Activated naive CD8-positive, alpha-beta T cell treated with anti-CD3 and anti-CD28 coated beads, Interleukin-2, amount 10 ng/mL, durations not matched to agents 7 days and 5 days (primary cell): ENCODE data around the gene CEACAM18. TPM values are rescaled to one million over a fixed set of nuclear protein-coding genes. Genes with fewer than 3 reads are reported as not detected.
"Not testable (repeated sequence)": the region's sequence is repeated elsewhere in the genome, so short reads cannot be mapped to it uniquely, and the experiment has no call there.

Experiments used
- ATAC-seq: fragments of 150-1000 bp; cut with Tn5 transposase; one replicate; pipeline ENCODE4 v1.10.0; 2021; ENCODE audit warnings: low read depth, moderate library complexity
- POLR2A ChIA-PET: fragments of 350-600 bp; sonication (Branson Sonifier 250); formaldehyde crosslinking; loops from one replicate; lab custom pipeline; 2021; ENCODE audit warnings: antibody characterized with exemption; lab: Charles Lee
- DNase-seq: peaks from one replicate; pipeline ENCODE4 v3.0.0; 2021
- H3K27ac Mint-ChIP-seq: one replicate; pipeline ENCODE4 v1.8.0; 2022; ENCODE audit warnings: mild to moderate bottlenecking, mixed read lengths
- H3K27me3 Mint-ChIP-seq: one replicate; pipeline ENCODE4 v1.8.0; 2022; ENCODE audit warnings: mild to moderate bottlenecking, moderate library complexity, mixed read lengths
- H3K36me3 Mint-ChIP-seq: one replicate; pipeline ENCODE4 v1.8.0; 2021; ENCODE audit warnings: mild to moderate bottlenecking, mixed read lengths
- H3K4me1 Mint-ChIP-seq: one replicate; pipeline ENCODE4 v1.8.0; 2021; ENCODE audit warnings: mixed read lengths
- H3K4me3 Mint-ChIP-seq: one replicate; pipeline ENCODE4 v1.8.0; 2022; ENCODE audit warnings: mild to moderate bottlenecking, moderate library complexity, mixed read lengths
- H3K9me3 Mint-ChIP-seq: one replicate; pipeline ENCODE4 v1.8.0; 2021; ENCODE audit warnings: mixed read lengths
- total RNA-seq, 2 experiments: library from RNA; stranded (reverse); gene quantifications; one replicate each; pipeline ENCODE4 v1.2.3, GENCODE V29; 2021

CEACAM18 gene
- not detected for total RNA-seq

DNA sequence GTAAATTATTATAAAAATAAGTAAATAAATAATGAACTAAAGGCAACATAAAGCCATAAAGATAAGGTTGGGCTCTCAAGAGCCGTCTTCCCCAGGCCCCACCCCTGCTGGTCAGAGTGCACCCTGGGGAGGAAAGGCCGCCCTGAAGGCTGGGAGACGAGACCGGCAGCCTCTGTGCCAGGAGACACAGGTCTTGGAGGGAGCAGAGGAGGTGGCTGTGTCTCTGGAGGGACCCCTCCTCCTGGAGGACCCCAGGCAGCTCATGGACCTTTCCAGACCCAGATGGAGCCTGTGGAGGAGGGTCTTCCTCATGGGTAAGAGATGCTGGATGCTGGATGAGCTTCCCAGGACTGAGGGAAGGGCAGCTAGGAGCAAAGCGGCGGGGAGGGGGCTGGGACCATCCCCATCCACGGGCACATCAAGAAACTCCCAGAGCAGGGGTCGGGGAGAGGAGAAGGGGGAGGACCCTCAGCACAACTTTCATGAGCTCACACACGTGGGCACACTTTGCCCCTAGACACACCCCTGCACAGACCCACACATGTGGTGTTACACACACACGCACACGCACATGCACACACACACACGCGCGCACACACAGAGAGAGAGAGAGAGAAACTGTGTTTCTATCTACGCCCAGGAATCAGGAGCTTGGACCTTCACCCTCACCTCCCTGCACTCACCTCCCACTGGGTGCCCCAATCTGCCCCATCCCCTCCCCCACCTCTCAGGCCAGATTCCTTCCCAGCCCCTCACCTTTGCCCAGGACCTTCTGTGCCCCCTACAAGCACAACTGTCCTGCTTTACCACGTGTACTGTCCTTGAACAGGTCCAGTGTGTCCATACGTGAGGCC is at the start of gene CEACAM18:
Gene CEACAM18 (plus strand): TSS at position 159 of the 854 bp plus-strand sequence.
- no peaks in the 10 kb centered on the region for H3K36me3 Mint-ChIP-seq
- peaks cover 17% of the 10 kb centered on the region for H3K27me3 Mint-ChIP-seq

DNA sequence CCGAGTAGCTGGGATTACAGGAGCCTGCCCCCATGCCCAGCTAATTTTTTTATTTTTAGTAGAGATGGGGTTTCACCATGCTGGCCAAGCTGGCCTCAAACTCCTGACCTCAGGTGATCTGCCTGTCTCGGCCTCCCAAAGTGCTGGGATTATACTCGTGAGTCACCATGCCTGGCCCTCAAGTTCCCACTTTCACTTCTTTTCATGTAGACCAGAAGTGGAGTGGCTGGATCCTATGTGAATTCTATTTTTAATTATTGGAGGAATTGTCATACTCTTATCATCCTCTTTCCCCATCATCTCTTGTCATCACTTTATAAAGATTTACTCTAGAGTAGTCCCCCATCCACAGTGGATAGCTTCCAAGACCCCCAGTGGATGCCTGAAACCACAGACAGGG is 48.1 kb upstream of the CEACAM18 start:
- POLR2A ChIA-PET: no interaction called here
- Mint-ChIP-seq H3K4me1 (no peaks in the 10 kb centered on the region), H3K9me3 (no peaks in the 10 kb centered on the region), H3K36me3 (no peaks in the 10 kb centered on the region), H3K27ac (no peak overlapping the region), H3K4me3 (no peak overlapping the region), H3K27me3 (peaks cover 19% of the 10 kb centered on the region)
- DNase-seq: no peak
- ATAC-seq: no peak

More for the DNA sequence above, at the start of gene CEACAM18:
- ATAC-seq: no peak
- H3K9me3 Mint-ChIP-seq: no peaks in the 10 kb centered on the region
- POLR2A ChIA-PET: no interaction called here
- no peaks in the 10 kb centered on the region for H3K4me1 Mint-ChIP-seq
- no peak within 1 kb of the TSS for H3K27ac Mint-ChIP-seq
- no peak within 1 kb of the TSS for H3K4me3 Mint-ChIP-seq
- no peak for DNase-seq

DNA sequence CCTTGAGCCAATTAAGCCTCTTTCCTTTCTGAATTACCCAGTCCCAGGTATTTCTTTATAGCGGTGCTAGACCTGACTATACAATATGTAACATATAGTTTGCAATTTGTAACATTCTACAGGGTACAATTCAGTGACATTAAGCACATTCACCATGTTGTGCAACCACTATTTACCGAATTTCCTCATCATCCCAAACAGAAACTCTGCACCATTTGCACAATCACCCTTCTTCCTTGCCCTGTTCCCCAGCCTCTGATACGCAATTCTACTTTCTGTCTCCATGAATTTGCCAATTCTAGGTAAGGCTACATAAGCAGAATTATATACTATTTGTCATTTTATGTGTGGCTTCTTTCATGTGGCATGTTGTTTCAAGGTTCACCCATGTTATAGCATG is 47.2 kb upstream of the CEACAM18 start:
- ATAC-seq (no peak), DNase-seq (no peak)
- no peak overlapping the region for H3K27ac Mint-ChIP-seq
- POLR2A ChIA-PET: no interaction called here
- H3K9me3 Mint-ChIP-seq: no peaks in the 10 kb centered on the region
- H3K4me1 Mint-ChIP-seq: no peaks in the 10 kb centered on the region
- no peaks in the 10 kb centered on the region for H3K36me3 Mint-ChIP-seq
- no peak overlapping the region for H3K4me3 Mint-ChIP-seq
- peaks cover 20% of the 10 kb centered on the region for H3K27me3 Mint-ChIP-seq

DNA sequence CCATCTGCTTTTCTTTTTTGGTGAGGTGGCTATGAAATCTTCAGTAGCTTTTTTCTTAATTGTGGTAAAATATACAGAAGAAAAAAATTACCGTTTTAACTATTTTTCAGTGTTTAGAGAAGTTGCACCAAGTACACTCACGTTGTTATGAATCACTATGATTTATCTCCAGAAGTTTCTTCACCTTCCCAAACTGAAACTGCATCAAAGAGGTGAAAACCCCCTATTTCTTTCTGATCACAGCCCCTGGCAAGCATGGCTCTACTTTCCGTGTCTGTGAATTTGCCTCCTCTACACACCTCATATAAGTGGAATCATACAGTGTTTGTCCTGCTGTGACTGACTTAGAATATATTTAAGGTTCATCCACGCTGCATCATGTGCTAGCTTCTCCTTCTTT is 45.3 kb upstream of the CEACAM18 start:
- no peak overlapping the region for H3K27ac Mint-ChIP-seq
- H3K27me3 Mint-ChIP-seq: peaks cover 36% of the 10 kb centered on the region
- no peak for DNase-seq
- H3K36me3 Mint-ChIP-seq: no peaks in the 10 kb centered on the region
- POLR2A ChIA-PET: interaction anchor here (0.6 kb wide), 2 partner anchors 37 to 301 kb away, joined by 3 to 4 read pairs; no protein-coding TSS in a partner anchor
- ATAC-seq: no peak
- peaks cover under 1% of the 10 kb centered on the region for H3K4me1 Mint-ChIP-seq
- no peak overlapping the region for H3K4me3 Mint-ChIP-seq
- H3K9me3 Mint-ChIP-seq: no peaks in the 10 kb centered on the region

DNA sequence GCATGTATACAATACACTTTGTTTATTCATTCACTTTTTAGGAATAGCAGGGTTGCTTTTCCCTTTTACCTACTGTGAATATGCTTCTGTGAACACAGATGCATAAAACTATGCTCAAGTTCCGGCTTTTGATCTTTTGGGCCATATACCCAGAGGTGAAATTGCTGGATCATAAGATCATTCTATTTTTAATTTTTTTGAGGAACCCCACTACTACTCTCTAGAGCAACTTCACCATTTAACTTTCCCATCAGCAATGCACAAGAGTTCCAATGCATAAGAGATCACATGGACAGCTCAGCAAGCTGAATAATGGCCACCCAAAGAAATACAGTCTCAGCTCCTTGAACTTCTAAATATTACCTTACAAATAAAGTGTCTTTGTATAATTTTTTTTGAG is 43.9 kb upstream of the CEACAM18 start:
- H3K27ac Mint-ChIP-seq: no peak overlapping the region
- peaks cover 41% of the 10 kb centered on the region for H3K27me3 Mint-ChIP-seq
- POLR2A ChIA-PET: no interaction called here
- H3K4me1 Mint-ChIP-seq: peaks cover 9% of the 10 kb centered on the region
- no peaks in the 10 kb centered on the region for H3K36me3 Mint-ChIP-seq
- H3K9me3 Mint-ChIP-seq: no peaks in the 10 kb centered on the region
- no peak for ATAC-seq
- DNase-seq: no peak
- H3K4me3 Mint-ChIP-seq: no peak overlapping the region

DNA sequence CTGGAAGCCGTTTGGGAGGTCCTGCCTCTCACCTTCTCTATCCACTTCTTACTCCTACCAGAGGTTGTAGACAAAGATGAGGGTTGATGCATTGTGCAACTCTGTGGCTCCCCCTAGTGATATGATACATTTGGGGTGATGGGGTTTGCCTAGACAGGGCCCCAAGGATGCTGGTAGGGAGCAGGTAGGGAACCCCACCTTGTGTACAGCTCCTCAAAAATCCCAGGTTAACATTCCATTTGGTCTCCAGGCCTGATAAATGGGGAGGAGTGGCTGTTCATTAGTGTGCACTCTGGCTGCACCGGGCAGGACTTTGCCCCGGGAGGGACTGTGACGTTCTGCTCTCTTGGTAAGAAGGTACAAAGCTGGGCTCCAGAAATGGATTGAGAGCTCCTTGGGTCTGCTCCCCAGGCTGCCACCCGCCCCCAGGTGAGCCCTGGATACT is 39.3 kb upstream of the CEACAM18 start:
- no peak for DNase-seq
- Mint-ChIP-seq H3K36me3 (no peaks in the 10 kb centered on the region), H3K27ac (no peak overlapping the region), H3K9me3 (no peaks in the 10 kb centered on the region), H3K4me1 (peaks cover 33% of the 10 kb centered on the region), H3K27me3 (peaks cover 60% of the 10 kb centered on the region), H3K4me3 (no peak overlapping the region)
- ATAC-seq: no peak
- POLR2A ChIA-PET: no interaction called here

DNA sequence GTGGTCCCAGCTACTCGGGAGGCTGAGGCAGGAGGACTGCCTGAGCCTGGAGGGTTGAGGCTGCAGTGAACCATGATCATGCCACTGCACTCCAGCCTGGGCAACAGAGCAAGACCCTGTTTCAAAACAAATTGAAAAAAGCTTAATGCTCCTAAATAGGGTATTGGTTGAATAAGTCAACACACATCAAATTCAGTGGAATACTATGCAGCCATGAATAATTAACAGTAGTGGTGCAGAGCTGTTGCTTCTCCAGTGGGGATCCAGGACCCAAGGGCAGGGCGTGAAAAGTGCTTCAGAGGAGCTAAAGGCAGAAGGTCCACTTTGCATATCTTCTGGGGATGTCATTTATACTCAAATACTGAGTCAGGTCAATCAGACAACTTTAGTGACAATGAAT is 38.3 kb upstream of the CEACAM18 start:
- Mint-ChIP-seq H3K4me3 (no peak overlapping the region), H3K27ac (no peak overlapping the region), H3K36me3 (no peaks in the 10 kb centered on the region), H3K4me1 (peaks cover 33% of the 10 kb centered on the region), H3K27me3 (peaks cover 64% of the 10 kb centered on the region), H3K9me3 (no peaks in the 10 kb centered on the region)
- ATAC-seq: no peak
- no peak for DNase-seq
- POLR2A ChIA-PET: interaction anchor here (1.0 kb wide), 1 partner anchor 44 kb away, joined by 3 read pairs; no protein-coding TSS in a partner anchor

DNA sequence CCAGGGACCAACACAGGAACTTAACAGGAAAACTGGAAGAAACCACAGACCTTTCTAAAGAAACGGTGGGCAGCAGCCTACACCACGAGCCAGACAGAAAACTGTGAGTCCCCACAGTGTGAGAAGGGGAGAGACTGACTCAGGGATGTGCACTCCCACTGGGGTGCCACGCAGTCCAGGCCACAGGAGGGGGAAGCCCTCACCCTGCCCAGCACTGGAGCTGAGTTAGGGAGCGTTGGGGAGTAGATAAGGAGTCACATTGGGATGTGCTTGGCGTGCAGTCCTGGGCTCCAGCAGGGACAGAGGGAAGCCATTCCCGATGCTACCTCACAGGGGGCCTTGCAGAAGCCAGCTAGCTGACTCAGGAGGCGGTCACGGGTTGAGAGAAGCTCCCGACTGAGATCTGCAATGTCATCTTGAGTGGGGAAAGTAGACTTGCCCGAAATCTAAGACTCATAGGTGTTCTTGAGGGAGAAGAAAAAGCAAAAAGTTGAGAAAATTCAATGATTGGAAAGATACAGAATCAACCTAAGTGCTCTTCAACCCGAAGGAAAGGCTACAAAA is 37.4 kb upstream of the CEACAM18 start:
- Mint-ChIP-seq H3K27me3 (peaks cover 72% of the 10 kb centered on the region), H3K4me1 (peaks cover 33% of the 10 kb centered on the region), H3K9me3 (peaks cover 2% of the 10 kb centered on the region), H3K4me3 (peak overlapping the region; percentile 60), H3K36me3 (no peaks in the 10 kb centered on the region), H3K27ac (peak overlapping the region; percentile 39)
- POLR2A ChIA-PET: interaction anchor here (0.7 to 1.2 kb wide), 5 partner anchors 20 to 77 kb away, joined by 3 to 5 read pairs (median 3); partner anchors contain the start of gene NKG7
- no peak for ATAC-seq
- peak; percentile 51 for DNase-seq

DNA sequence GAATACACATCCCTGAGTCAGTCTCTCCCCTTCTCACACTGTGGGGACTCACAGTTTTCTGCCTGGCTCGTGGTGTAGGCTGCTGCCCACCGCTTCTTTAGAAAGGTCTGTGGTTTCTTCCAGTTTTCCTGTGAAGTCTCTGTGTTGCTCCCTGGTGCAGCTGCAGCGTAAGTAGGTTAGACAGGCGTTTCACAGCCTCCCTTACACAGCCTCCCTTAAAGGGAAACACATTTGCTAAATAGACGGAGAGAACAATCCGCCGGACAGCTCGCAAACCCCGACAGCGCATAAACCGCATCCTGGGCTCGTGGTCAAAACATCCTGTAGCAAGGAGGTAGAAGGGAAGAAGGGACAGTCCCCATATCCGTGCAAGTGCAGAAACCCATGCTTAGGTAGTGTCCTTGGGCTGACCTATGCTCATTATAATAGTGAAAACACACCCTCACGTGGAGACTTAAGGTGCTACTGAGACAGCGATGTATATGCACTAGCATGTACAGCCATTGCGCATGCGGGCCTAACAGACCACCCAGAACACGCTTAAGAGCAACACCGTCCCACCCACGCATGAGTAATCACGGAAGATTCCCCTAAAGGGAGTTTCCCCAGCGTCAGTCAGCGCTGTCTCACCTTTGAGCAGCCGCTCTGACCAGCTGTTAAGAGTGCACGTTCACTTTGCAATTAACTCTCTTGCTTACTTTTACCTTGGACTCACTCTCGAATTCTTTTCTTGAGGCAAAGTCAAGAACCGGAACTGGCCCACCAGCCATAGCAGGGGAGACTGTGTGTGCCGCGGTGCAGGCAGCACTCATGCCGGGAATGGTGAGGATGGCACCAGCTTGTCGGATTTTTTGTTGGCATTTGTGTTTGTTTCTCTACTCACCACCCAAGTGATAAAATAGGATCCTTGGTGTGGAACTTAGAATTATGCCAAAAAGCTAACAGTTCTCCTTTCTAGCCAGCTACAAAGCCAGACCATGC is 36.6 kb upstream of the CEACAM18 start:
- DNase-seq (peak; percentile 85), ATAC-seq (peak; percentile 94)
- Mint-ChIP-seq H3K9me3 (peaks cover 3% of the 10 kb centered on the region), H3K27ac (peak overlapping the region; percentile 77), H3K36me3 (no peaks in the 10 kb centered on the region), H3K27me3 (peaks cover 69% of the 10 kb centered on the region), H3K4me1 (peaks cover 33% of the 10 kb centered on the region), H3K4me3 (peak overlapping the region; percentile 60)
- POLR2A ChIA-PET: interaction anchor here (0.7 to 1.2 kb wide), 5 partner anchors 21 to 77 kb away, joined by 3 to 5 read pairs (median 3); partner anchors contain the start of gene NKG7

DNA sequence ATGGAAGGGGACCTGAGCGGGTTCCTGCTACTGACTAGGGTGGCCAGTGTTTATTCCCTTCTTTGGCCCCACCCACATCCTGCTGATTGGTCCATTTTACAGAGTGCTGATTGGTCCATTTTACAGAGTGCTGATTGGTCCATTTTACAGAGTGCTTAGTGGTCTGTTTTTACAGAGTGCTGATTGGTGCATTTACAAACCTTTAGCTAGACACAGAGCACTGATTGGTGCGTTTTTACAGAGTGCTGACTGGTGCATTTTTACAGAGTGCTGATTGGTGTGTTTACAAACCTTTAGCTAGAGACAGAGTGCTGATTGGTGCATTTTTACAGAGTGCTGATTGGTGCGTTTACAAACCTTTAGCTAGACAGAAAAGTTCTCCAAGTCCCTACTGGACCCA is 30.8 kb upstream of the CEACAM18 start:
- peak overlapping the region; percentile 51 for H3K4me3 Mint-ChIP-seq
- peaks cover 18% of the 10 kb centered on the region for H3K9me3 Mint-ChIP-seq
- ATAC-seq, H3K36me3 Mint-ChIP-seq, POLR2A ChIA-PET, DNase-seq, H3K27ac Mint-ChIP-seq: not testable (repeated sequence)
- H3K4me1 Mint-ChIP-seq: peaks cover 20% of the 10 kb centered on the region
- peaks cover 53% of the 10 kb centered on the region for H3K27me3 Mint-ChIP-seq

DNA sequence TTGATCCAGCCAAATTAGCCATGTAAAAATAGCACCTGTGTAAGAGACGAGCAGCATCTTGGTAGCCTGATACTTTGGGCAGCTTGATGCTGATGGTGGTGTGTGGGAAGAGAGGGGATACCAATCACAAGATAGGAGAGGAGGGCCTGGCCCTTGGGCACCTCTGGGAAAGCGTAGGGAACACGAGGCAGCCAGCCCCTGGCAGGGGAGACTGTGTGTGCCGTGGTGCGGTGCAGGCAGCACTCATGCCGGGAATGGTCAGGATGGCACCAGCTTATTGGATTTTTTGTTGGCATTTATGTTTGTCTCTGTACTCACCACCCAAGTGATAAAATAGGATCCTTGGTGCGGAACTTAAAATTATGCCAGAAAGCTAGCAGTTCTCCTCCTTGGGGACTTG is 30.3 kb upstream of the CEACAM18 start:
- Mint-ChIP-seq H3K36me3 (no peaks in the 10 kb centered on the region), H3K4me1 (peaks cover 18% of the 10 kb centered on the region), H3K9me3 (peaks cover 18% of the 10 kb centered on the region), H3K27ac (no peak overlapping the region), H3K4me3 (peak overlapping the region; percentile 51), H3K27me3 (peaks cover 48% of the 10 kb centered on the region)
- ATAC-seq: no peak
- DNase-seq: no peak
- POLR2A ChIA-PET: no interaction called here

DNA sequence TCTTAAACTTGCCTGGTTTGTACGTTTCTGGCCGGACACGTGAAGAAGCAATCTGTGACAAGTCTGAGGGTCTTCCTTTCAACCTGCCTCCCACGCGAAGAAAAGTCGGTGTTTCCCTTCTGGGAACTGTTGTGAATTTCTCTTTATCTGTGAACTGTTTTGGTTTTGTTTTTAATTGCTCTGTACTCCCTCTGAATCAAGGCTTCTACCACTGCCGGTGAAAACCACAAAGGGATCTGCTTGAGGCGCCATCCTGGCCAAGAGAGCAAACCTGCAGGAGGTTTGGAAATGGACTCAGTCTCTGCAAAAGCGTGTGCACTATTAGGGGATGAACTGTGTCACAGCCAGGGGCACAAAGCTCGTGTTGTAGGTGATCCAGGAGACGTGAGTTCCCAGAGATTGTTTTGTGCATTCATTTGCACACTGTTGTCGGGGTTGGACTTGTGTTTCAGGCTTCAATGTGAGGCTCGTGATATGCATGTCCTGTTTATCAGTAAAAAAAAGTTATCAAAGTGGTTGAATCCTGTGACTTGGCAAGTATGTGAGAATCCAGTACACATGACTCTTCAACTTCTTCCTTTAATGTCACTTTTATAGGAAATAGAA is 29.8 kb upstream of the CEACAM18 start:
- peak overlapping the region; percentile 51 for H3K4me3 Mint-ChIP-seq
- no peak overlapping the region for H3K27ac Mint-ChIP-seq
- peaks cover 18% of the 10 kb centered on the region for H3K4me1 Mint-ChIP-seq
- H3K36me3 Mint-ChIP-seq: no peaks in the 10 kb centered on the region
- peak; percentile 72 for ATAC-seq
- DNase-seq: no peak
- H3K27me3 Mint-ChIP-seq: peaks cover 45% of the 10 kb centered on the region
- POLR2A ChIA-PET: no interaction called here
- peaks cover 18% of the 10 kb centered on the region for H3K9me3 Mint-ChIP-seq
